HepG2 (cell line): ENCODE data around the gene SEZ6. TPM values are rescaled to one million over a fixed set of nuclear protein-coding genes. Genes with fewer than 3 reads are reported as not detected.

ENCODE experiments used
- ARNTL ChIP-seq: sonication (generic); formaldehyde crosslinking; IDR thresholded peaks from 2 replicates; pipeline ENCODE4 v1.4.0; 2020; ENCODE audit warnings: mild to moderate bottlenecking, missing genetic modification reagents
- ATF7-NPFF ChIP-seq: sonication (generic); formaldehyde crosslinking; IDR thresholded peaks from 2 replicates; pipeline ENCODE4 v1.8.1; 2023; ENCODE audit warnings: mild to moderate bottlenecking, low read depth, missing genetic modification reagents, moderate library complexity
- ATM ChIP-seq: fragments of 450-650 bp; IDR thresholded peaks from 2 replicates; pipeline ENCODE4 v1.7.1; 2017; ENCODE audit warnings: mild to moderate bottlenecking, borderline replicate concordance
- FOXC1 ChIP-seq: sonication (generic); formaldehyde crosslinking; IDR thresholded peaks from 2 replicates; pipeline ENCODE4 v1.8.0; 2022; ENCODE audit warnings: mild to moderate bottlenecking, missing genetic modification reagents, borderline replicate concordance
- HDAC2 ChIP-seq: sonication (generic); formaldehyde crosslinking; IDR thresholded peaks from 2 replicates; pipeline ENCODE4 v1.4.0; 2020; ENCODE audit warnings: missing genetic modification reagents
- HHEX ChIP-seq: IDR thresholded peaks from 2 replicates; pipeline ENCODE4 v1.6.1; 2016; ENCODE audit warnings: control low read depth
- IRX3 ChIP-seq: sonication (generic); formaldehyde crosslinking; IDR thresholded peaks from 2 replicates; pipeline ENCODE4 v1.8.1; 2023; ENCODE audit warnings: mild to moderate bottlenecking, low read depth, missing genetic modification reagents, borderline replicate concordance
- MBNL3 ChIP-seq: fragments of 250-450 bp; sonication (Bioruptor Pico); conservative IDR thresholded peaks from 2 replicates; pipeline ENCODE4 v1.8.0; 2022; ENCODE audit warnings: mild to moderate bottlenecking, inconsistent platforms
- MTF1 ChIP-seq: sonication (generic); formaldehyde crosslinking; IDR thresholded peaks from 2 replicates; pipeline ENCODE4 v1.5.0; 2020; ENCODE audit warnings: missing genetic modification reagents
- PITX1 ChIP-seq: sonication (generic); formaldehyde crosslinking; IDR thresholded peaks from 2 replicates; pipeline ENCODE4 v1.5.1; 2020; ENCODE audit warnings: mild to moderate bottlenecking, missing genetic modification reagents
- SKI ChIP-seq: fragments of 450-650 bp; IDR thresholded peaks from one replicate; pipeline ENCODE4 v1.6.1; 2018; ENCODE audit warnings: mild to moderate bottlenecking; ENCODE audit not compliant: partially characterized antibody
- SSRP1 ChIP-seq: IDR thresholded peaks from 2 replicates; pipeline ENCODE4 v1.6.1; 2016; ENCODE audit warnings: control low read depth
- TEAD2 ChIP-seq: sonication (generic); formaldehyde crosslinking; IDR thresholded peaks from 2 replicates; pipeline ENCODE4 v1.9.0; 2021; ENCODE audit warnings: missing genetic modification reagents
- XRCC5 ChIP-seq: fragments of 200-400 bp; formaldehyde crosslinking; optimal IDR thresholded peaks from 2 replicates; pipeline ENCODE3; 2017; ENCODE audit warnings: mild to moderate bottlenecking, low read length
- YEATS2 ChIP-seq: sonication (generic); formaldehyde crosslinking; IDR thresholded peaks from 2 replicates; pipeline ENCODE4 v1.4.0; 2020; ENCODE audit warnings: missing genetic modification reagents, borderline replicate concordance
- ZKSCAN5 ChIP-seq: sonication (generic); formaldehyde crosslinking; IDR thresholded peaks from 2 replicates; pipeline ENCODE4 v1.5.1; 2020; ENCODE audit warnings: mild to moderate bottlenecking, missing genetic modification reagents
- ZNF431 ChIP-seq: sonication (generic); formaldehyde crosslinking; IDR thresholded peaks from 2 replicates; pipeline ENCODE4 v1.9.0; 2022; ENCODE audit warnings: missing genetic modification reagents, low read depth, mild to moderate bottlenecking, borderline replicate concordance
- ZNF547 ChIP-seq: sonication (generic); formaldehyde crosslinking; IDR thresholded peaks from 2 replicates; pipeline ENCODE4 v1.5.1; 2020; ENCODE audit warnings: mild to moderate bottlenecking, missing genetic modification reagents
- ZNF556 ChIP-seq: sonication (generic); formaldehyde crosslinking; IDR thresholded peaks from 2 replicates; pipeline ENCODE4 v1.4.0; 2020; ENCODE audit warnings: mild to moderate bottlenecking, missing genetic modification reagents, borderline replicate concordance
- ZNF75D ChIP-seq: sonication (generic); formaldehyde crosslinking; IDR thresholded peaks from 2 replicates; pipeline ENCODE4 v1.8.1; 2023; ENCODE audit warnings: missing genetic modification reagents, mild to moderate bottlenecking, borderline replicate concordance
- ZNF768 ChIP-seq: sonication (generic); formaldehyde crosslinking; IDR thresholded peaks from 2 replicates; pipeline ENCODE4 v1.4.0; 2020; ENCODE audit warnings: missing genetic modification reagents
- ZNF777 ChIP-seq: sonication (generic); formaldehyde crosslinking; IDR thresholded peaks from 2 replicates; pipeline ENCODE4 v1.4.0; 2020; ENCODE audit warnings: missing genetic modification reagents
- polyA plus RNA-seq, 8 experiments: library from polyadenylated mRNA; depleted of rRNA in 3 of 8; stranded (reverse) in 7 of 8; unstranded in 1 of 8; fragments of >200 nt; fragmentation: Illumina TruSeq in 4 of 8; extraction: Trizol in 4 of 8; gene quantifications; 2 replicates each; pipeline versions ENCODE4 v1.2.1 to v1.2.3, GENCODE V29; 2011 to 2016; ENCODE audit warnings: low read depth in 4 of 8, missing spikeins in 1 of 8, mixed read lengths in 1 of 8; ENCODE audit not compliant: insufficient read depth in 1 of 8
- total RNA-seq, 5 experiments: library from RNA; depleted of rRNA; stranded (reverse); fragments of >200 nt; fragmentation: Illumina TruSeq; extraction: Trizol; gene quantifications; 2 replicates each; pipeline ENCODE4 v1.2.3, GENCODE V29; 2016; ENCODE audit warnings: low read depth in 1 of 5
- TF ChIP-seq, protein P1 (sequence below): sonication (generic); formaldehyde crosslinking; IDR thresholded peaks from 2 replicates; pipeline ENCODE4 v1.4.0; 2020; ENCODE audit warnings: missing genetic modification reagents
- TF ChIP-seq, protein P2 (sequence below): sonication (generic); formaldehyde crosslinking; conservative IDR thresholded peaks from 2 replicates; pipeline ENCODE4 v1.4.0; 2020; ENCODE audit warnings: missing genetic modification reagents
- TF ChIP-seq, protein P3 (sequence below): sonication (generic); formaldehyde crosslinking; IDR thresholded peaks from 2 replicates; pipeline ENCODE4 v1.5.0; 2020; ENCODE audit warnings: missing genetic modification reagents
- TF ChIP-seq, protein P4 (sequence below): sonication (generic); formaldehyde crosslinking; conservative IDR thresholded peaks from 2 replicates; pipeline ENCODE4 v1.4.0; 2020; ENCODE audit warnings: missing genetic modification reagents

SEZ6 gene
- total and polyA plus RNA-seq, 2 of the 13 experiments (the other 11 are each of a cell fraction or from before 2014, with no cell fraction given) = not detected

DNA sequence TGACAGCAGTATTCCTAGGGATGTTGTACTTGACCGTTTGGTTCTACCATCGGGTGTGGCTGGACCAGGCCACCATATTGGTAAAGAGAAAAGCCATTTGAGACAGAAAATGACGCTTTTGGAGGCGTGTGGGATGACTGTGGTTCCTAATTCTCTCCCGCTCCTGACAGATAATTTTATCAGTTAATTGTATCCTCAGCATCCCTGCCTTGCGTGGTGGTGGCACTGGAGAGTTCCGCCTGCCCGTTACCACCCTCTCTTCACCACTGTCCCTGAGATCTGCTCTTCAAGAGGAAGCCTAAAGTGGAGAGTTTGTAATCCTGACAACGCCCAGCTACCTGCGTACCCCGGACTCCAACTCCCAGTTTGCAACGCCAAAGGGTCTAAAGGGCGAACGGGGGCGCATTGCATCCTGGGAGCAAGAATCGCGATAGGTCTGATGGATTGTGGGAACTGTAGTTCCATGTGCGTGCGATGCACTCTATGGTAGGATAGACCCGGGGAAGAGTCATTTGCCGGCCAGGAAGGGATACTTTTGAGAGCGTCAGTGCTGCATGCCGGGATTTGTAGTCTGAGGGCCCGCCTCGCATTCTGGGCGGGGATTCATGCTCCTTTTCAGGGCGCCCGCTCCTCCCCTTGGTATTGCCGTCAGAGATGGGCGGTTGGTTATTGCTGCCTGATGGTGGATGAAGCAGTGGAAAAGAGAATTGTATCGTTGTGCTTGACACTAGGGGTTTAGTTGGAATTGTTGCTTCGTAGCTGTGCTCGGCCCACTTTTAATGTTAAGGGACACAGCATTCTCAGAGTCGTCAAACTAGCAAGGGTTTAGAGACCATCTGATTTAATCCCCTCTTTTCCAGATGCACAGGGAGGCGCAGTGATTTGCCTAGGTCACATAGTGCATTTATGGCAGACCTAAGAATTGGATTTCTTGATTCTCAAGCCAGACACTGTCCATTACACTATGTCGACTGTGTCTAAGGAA, 53.5 kb downstream of the SEZ6 start (continued):
- TF ChIP-seq YEATS2 (CRISPR knock-in tag) = peak; percentile 78; the same call in 1 of the 2 replicates
- peak; percentile 74; the same call in 1 of the 2 replicates for TF ChIP-seq PITX1
- TF ChIP-seq FOXC1 (CRISPR knock-in tag) = peak; percentile 80; the same call in 1 of the 2 replicates
- TF ChIP-seq ARNTL (CRISPR knock-in tag) = no peak; the same call in 1 of the 2 replicates
- TF ChIP-seq ATM = no peak
- no peak for TF ChIP-seq ZNF768 (CRISPR knock-in tag)
- peak; percentile 59 for TF ChIP-seq XRCC5
- TF ChIP-seq ZNF777 (CRISPR knock-in tag) = no peak
- TF ChIP-seq ATF7-NPFF (CRISPR knock-in tag) = no peak
- TF ChIP-seq SSRP1 = 0 out of 2 replicates have a peak, but pooled peaks have one; percentile 21
- no peak for TF ChIP-seq ZNF431 (CRISPR knock-in tag)
- no peak for TF ChIP-seq SKI
- no peak for TF ChIP-seq IRX3
- no peak for TF ChIP-seq MBNL3
- 0 out of 2 replicates have a peak, but pooled peaks have one; percentile 53 for TF ChIP-seq HDAC2 (CRISPR knock-in tag)
- TF ChIP-seq MTF1 = no peak
- TF ChIP-seq, protein P1, sequence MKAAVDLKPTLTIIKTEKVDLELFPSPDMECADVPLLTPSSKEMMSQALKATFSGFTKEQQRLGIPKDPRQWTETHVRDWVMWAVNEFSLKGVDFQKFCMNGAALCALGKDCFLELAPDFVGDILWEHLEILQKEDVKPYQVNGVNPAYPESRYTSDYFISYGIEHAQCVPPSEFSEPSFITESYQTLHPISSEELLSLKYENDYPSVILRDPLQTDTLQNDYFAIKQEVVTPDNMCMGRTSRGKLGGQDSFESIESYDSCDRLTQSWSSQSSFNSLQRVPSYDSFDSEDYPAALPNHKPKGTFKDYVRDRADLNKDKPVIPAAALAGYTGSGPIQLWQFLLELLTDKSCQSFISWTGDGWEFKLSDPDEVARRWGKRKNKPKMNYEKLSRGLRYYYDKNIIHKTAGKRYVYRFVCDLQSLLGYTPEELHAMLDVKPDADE (CRISPR knock-in tag) = no peak
- TF ChIP-seq ZNF556 (CRISPR knock-in tag) = peak; percentile 91; the same call in 1 of the 2 replicates
- TF ChIP-seq ZKSCAN5 = no peak
- TF ChIP-seq ZNF547 (CRISPR knock-in tag) = 0 out of 2 replicates have a peak, but pooled peaks have one; percentile 7
- TF ChIP-seq HHEX (CRISPR knock-in tag) = peak; percentile 51; the same call in 1 of the 2 replicates
- TF ChIP-seq, protein P2, sequence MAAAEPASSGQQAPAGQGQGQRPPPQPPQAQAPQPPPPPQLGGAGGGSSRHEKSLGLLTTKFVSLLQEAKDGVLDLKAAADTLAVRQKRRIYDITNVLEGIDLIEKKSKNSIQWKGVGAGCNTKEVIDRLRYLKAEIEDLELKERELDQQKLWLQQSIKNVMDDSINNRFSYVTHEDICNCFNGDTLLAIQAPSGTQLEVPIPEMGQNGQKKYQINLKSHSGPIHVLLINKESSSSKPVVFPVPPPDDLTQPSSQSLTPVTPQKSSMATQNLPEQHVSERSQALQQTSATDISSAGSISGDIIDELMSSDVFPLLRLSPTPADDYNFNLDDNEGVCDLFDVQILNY (CRISPR knock-in tag) = no peak
- no peak for TF ChIP-seq ZNF75D (CRISPR knock-in tag)
- no peak for TF ChIP-seq TEAD2
- TF ChIP-seq, protein P3, sequence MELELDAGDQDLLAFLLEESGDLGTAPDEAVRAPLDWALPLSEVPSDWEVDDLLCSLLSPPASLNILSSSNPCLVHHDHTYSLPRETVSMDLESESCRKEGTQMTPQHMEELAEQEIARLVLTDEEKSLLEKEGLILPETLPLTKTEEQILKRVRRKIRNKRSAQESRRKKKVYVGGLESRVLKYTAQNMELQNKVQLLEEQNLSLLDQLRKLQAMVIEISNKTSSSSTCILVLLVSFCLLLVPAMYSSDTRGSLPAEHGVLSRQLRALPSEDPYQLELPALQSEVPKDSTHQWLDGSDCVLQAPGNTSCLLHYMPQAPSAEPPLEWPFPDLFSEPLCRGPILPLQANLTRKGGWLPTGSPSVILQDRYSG (CRISPR knock-in tag) = no peak
- TF ChIP-seq, protein P4, sequence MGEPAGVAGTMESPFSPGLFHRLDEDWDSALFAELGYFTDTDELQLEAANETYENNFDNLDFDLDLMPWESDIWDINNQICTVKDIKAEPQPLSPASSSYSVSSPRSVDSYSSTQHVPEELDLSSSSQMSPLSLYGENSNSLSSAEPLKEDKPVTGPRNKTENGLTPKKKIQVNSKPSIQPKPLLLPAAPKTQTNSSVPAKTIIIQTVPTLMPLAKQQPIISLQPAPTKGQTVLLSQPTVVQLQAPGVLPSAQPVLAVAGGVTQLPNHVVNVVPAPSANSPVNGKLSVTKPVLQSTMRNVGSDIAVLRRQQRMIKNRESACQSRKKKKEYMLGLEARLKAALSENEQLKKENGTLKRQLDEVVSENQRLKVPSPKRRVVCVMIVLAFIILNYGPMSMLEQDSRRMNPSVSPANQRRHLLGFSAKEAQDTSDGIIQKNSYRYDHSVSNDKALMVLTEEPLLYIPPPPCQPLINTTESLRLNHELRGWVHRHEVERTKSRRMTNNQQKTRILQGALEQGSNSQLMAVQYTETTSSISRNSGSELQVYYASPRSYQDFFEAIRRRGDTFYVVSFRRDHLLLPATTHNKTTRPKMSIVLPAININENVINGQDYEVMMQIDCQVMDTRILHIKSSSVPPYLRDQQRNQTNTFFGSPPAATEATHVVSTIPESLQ (CRISPR knock-in tag) = no peak
